H1 (cell line): Measurements from ENCODE around the gene SRRM3.
"Not testable (repeated sequence)": the region's sequence is repeated elsewhere in the genome, so short reads cannot be mapped to it uniquely, and the experiment has no call there.

Experiments
- CHD1 ChIP-seq: IDR thresholded peaks from 2 replicates; pipeline ENCODE4 v1.6.1; 2012; ENCODE audit warnings: low read depth, low read length, improper control_type of control experiment
- MAFK ChIP-seq: IDR thresholded peaks from 2 replicates; pipeline ENCODE4 v1.6.1; 2012; ENCODE audit warnings: low read depth, mild to moderate bottlenecking, improper control_type of control experiment, low read length
- TF ChIP-seq, protein P1 (sequence below), 3 experiments: IDR thresholded peaks; 1 replicate in 2 of 3; 2 replicates in 1 of 3; pipeline versions ENCODE4 v1.5.1 to v1.6.1; 2011; ENCODE audit warnings: low read length in 3 of 3, mild to moderate bottlenecking in 3 of 3, inconsistent platforms in 2 of 3, low read depth in 1 of 3, moderate library complexity in 1 of 3; ENCODE audit not compliant: insufficient read depth in 1 of 3; ENCODE audit errors: control extremely low read depth in 1 of 3

DNA sequence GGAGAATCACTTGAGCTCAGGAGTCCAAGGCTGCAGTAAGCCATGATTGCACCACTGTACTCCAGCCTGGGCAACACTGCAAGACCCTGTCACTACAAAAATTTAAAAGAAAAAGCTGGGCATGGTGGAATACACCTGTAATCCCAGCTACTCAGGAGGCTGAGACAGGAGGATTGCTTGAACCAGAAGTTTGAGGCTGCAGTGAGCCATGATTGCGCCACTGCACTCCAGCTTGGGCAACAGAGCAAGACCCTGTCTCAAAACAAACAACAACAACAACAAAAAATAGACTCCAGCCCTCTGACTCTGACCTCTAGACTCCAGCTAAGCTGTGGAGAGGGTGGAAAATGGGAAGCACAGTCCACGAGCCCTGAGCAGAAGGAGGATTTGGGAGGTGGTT, 69.7 kb downstream of the SRRM3 start:
- TF ChIP-seq, protein P1, sequence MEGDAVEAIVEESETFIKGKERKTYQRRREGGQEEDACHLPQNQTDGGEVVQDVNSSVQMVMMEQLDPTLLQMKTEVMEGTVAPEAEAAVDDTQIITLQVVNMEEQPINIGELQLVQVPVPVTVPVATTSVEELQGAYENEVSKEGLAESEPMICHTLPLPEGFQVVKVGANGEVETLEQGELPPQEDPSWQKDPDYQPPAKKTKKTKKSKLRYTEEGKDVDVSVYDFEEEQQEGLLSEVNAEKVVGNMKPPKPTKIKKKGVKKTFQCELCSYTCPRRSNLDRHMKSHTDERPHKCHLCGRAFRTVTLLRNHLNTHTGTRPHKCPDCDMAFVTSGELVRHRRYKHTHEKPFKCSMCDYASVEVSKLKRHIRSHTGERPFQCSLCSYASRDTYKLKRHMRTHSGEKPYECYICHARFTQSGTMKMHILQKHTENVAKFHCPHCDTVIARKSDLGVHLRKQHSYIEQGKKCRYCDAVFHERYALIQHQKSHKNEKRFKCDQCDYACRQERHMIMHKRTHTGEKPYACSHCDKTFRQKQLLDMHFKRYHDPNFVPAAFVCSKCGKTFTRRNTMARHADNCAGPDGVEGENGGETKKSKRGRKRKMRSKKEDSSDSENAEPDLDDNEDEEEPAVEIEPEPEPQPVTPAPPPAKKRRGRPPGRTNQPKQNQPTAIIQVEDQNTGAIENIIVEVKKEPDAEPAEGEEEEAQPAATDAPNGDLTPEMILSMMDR (IDR thresholded peaks at IDR 0.05; ENCODE audit: control extremely low read depth in 1 of 3, insufficient read depth in 1 of 3, low read depth in 1 of 3, low read length in 3 of 3), result not testable (repeated sequence)
- not testable (repeated sequence) for TF ChIP-seq MAFK, CHD1
